Measurements from ENCODE around the gene KIR3DL2.
"Not testable (repeated sequence)": the region's sequence is repeated elsewhere in the genome, so short reads cannot be mapped to it uniquely, and the experiment has no call there.

Gene KIR3DL2

DNA sequence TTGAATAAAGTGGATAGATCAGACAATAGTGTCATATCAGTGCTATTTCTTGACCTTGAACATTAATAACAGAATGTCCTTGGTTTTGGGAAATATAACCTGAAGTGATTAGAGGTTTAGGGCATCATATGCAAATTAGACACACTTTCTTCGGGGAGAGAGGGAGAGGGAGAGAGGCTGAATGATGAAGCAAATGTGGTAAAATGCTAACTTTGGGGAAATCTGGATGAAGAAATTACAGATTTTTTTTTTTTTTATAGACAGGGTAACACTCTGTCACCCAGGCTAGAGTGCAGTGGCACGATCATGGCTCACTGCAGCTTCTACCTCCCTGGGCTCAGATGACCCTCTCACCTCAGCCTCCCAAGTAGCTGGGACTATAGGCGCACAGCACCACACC lies 51.8 kb downstream of the KIR3DL2 start:
- H3K36me3 ChIP-seq (ENCODE audit: control insufficient read depth, insufficient read depth, low read length) = no peaks in the 10 kb centered on the region
- H3K9ac ChIP-seq (ENCODE audit: low read depth, low read length) = no peak overlapping the region
- H3K27me3 ChIP-seq (ENCODE audit: control insufficient read depth, insufficient read depth, low read length) = no peaks in the 10 kb centered on the region
- no peak overlapping the region for H3K4me3 ChIP-seq (ENCODE audit: low read depth, low read length)
- no peaks in the 10 kb centered on the region for H3K9me3 ChIP-seq (ENCODE audit: control insufficient read depth, insufficient read depth, low read length)
- H3K4me1 ChIP-seq (ENCODE audit: control insufficient read depth, insufficient read depth, low read length) = peaks cover 9% of the 10 kb centered on the region

DNA sequence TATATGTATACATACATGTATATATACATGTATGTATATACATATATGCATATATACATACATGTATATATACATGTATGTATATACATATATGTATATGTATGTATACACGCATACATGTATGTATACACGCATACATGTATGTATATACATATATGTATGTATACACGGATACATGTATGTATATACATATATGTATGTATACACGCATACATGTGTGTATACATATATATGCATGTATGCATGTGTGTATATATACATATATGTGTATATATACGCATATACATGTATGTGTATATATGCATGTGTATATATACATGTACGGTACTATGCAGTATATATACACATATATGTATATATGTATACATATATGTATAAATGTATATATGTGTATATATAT lies 53.1 kb downstream of the KIR3DL2 start:
- Histone ChIP-seq H3K27me3 (ENCODE audit: control insufficient read depth, insufficient read depth, low read length) (no peaks in the 10 kb centered on the region), H3K4me1 (ENCODE audit: control insufficient read depth, insufficient read depth, low read length) (peaks cover 9% of the 10 kb centered on the region)

DNA sequence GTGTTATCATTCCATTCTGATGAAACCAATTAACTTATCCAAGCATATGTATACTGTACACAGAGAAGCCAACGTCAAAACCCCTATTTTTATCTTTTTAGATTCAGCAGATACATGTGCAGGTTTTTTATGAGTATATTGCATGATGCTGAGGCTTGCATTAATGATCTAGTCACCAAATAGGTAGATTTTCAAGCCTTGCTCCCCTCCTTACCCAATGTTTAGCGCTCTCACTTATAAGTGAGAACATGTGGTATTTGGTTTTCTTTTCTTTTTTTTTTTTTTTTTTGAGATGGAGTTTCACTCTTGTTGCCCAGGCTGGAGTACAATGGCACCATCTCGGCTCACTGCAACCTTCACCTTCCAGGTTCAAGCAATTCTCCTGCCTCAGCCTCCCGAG lies 54.0 kb downstream of the KIR3DL2 start:
- not testable (repeated sequence) for H3K9me3 ChIP-seq (ENCODE audit: control insufficient read depth, insufficient read depth, low read length); H3K27me3 ChIP-seq (ENCODE audit: control insufficient read depth, insufficient read depth, low read length); H3K4me1 ChIP-seq (ENCODE audit: control insufficient read depth, insufficient read depth, low read length); H3K9ac ChIP-seq (ENCODE audit: low read depth, low read length); H3K36me3 ChIP-seq (ENCODE audit: control insufficient read depth, insufficient read depth, low read length); H3K4me3 ChIP-seq (ENCODE audit: low read depth, low read length)

More for the DNA sequence above, 53.1 kb downstream of the KIR3DL2 start:
- no peaks in the 10 kb centered on the region for H3K36me3 ChIP-seq (ENCODE audit: control insufficient read depth, insufficient read depth, low read length)
- no peak overlapping the region for H3K9ac ChIP-seq (ENCODE audit: low read depth, low read length)
- no peak overlapping the region for H3K4me3 ChIP-seq (ENCODE audit: low read depth, low read length)
- no peaks in the 10 kb centered on the region for H3K9me3 ChIP-seq (ENCODE audit: control insufficient read depth, insufficient read depth, low read length)

DNA sequence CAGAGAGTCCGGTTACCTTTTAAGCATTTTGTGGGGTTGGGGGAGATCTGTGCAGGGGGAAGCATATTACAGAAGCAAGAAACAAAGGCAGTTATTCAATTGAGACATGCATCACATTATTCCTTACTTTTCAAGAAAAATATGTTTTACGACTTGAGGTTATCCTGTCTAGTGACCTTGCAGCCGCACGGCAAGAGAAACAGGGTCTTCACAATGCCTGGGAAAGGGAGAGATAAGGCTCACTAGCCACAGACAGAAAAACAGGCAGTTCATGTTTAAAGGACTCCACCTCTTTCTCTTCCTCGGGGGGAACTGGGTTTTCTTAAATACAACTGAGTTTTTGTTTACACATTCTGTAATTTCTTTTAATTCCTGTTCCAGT lies 55.2 kb downstream of the KIR3DL2 start:
- Histone ChIP-seq H3K4me3 (ENCODE audit: low read depth, low read length) (no peak overlapping the region), H3K4me1 (ENCODE audit: control insufficient read depth, insufficient read depth, low read length) (peaks cover 9% of the 10 kb centered on the region), H3K36me3 (ENCODE audit: control insufficient read depth, insufficient read depth, low read length) (no peaks in the 10 kb centered on the region), H3K9me3 (ENCODE audit: control insufficient read depth, insufficient read depth, low read length) (no peaks in the 10 kb centered on the region), H3K27me3 (ENCODE audit: control insufficient read depth, insufficient read depth, low read length) (no peaks in the 10 kb centered on the region), H3K9ac (ENCODE audit: low read depth, low read length) (no peak overlapping the region)

DNA sequence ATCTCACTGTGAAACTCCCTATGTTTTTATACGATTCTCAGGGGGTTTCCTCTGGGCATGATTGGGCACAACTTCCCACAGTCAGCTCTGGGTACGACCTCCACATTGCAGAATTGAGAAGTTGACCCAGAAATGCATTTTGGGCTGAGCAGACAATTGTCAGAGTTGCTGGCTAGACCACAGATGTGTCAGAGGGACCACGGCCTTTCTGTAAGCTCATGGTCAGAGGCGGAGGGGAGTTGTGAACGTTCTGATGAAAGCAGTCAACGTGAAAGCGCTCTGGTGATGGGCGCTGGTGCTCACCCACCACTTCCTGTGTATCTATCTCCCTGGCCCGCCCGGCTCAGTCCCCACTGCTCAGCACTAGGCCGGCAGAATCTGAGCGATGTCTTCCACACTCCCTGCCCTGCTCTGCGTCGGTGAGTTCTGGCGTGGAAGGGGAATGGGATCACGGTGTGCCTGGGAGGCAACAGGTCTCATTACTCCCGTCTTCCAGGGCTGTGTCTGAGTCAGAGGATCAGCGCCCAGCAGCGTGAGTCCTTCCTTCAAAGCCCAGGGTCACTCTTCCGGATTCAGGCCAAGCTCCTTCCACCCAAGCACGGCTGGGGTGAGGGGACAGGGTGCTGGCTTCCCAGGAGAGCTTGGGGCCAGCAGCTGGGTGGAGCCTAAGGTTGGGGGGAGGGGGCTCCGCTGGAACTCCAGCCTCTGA lies 55.7 kb downstream of the KIR3DL2 start, which contains the start of gene NCR1:
NCR1 (plus strand) TSS at position 346 of the 709 bp plus-strand sequence; CDS start at position 386, 40 bp downstream.
- peaks cover 9% of the 10 kb centered on the region for H3K4me1 ChIP-seq (ENCODE audit: control insufficient read depth, insufficient read depth, low read length)
- peak within 1 kb of the TSS; percentile 42 for H3K9ac ChIP-seq (ENCODE audit: low read depth, low read length)
- H3K4me3 ChIP-seq (ENCODE audit: low read depth, low read length) = peak within 1 kb of the TSS; percentile 1

DNA sequence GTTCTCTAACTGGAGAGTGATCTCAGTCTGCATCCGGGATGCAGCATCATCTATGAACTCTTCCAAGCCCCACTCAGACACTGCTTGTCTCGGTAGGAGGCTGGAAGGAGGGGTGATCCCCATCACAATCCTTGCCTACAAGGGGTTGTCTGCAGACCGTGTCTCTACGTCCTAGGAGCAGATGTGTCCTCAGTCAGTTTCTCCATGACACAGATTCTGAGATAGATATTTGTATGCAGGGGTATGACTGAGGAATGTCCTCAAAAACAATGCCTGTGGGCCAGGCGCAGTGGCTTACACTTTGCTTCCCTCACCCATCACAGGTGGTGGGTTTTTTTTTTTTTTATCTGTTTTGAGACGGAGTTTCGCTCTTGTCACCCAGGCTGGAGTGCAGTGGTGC lies 56.6 kb downstream of the KIR3DL2 start:
- Histone ChIP-seq H3K9ac (ENCODE audit: low read depth, low read length) (no peak overlapping the region), H3K4me3 (ENCODE audit: low read depth, low read length) (no peak overlapping the region), H3K9me3 (ENCODE audit: control insufficient read depth, insufficient read depth, low read length) (no peaks in the 10 kb centered on the region)

More for the DNA sequence above, 55.7 kb downstream of the KIR3DL2 start, which contains the start of gene NCR1:
- Histone ChIP-seq H3K9me3 (ENCODE audit: control insufficient read depth, insufficient read depth, low read length) (no peaks in the 10 kb centered on the region), H3K36me3 (ENCODE audit: control insufficient read depth, insufficient read depth, low read length) (no peaks in the 10 kb centered on the region), H3K27me3 (ENCODE audit: control insufficient read depth, insufficient read depth, low read length) (no peaks in the 10 kb centered on the region)

DNA sequence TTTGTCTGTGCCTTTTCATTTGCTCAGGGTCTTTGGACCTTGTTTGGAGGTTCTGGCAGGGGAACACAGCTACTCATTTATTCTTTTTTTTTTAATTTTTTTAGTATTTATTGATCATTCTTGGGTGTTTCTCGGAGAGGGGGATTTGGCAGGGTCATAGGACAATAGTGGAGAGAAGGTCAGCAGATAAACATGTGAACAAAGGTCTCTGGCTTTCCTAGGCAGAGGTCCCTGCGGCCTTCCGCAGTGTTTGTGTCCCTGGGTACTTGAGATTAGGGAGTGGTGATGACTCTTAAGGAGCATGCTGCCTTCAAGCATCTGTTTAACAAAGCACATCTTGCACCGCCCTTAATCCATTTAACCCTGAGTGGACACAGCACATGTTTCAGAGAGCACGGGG lies 57.7 kb downstream of the KIR3DL2 start:
- not testable (repeated sequence) for H3K4me3 ChIP-seq (ENCODE audit: low read depth, low read length); H3K9ac ChIP-seq (ENCODE audit: low read depth, low read length); H3K4me1 ChIP-seq (ENCODE audit: control insufficient read depth, insufficient read depth, low read length); H3K27me3 ChIP-seq (ENCODE audit: control insufficient read depth, insufficient read depth, low read length); H3K9me3 ChIP-seq (ENCODE audit: control insufficient read depth, insufficient read depth, low read length); H3K36me3 ChIP-seq (ENCODE audit: control insufficient read depth, insufficient read depth, low read length)

More for the DNA sequence above, 56.6 kb downstream of the KIR3DL2 start:
- Histone ChIP-seq H3K4me1 (ENCODE audit: control insufficient read depth, insufficient read depth, low read length) (peaks cover 9% of the 10 kb centered on the region), H3K36me3 (ENCODE audit: control insufficient read depth, insufficient read depth, low read length) (no peaks in the 10 kb centered on the region), H3K27me3 (ENCODE audit: control insufficient read depth, insufficient read depth, low read length) (no peaks in the 10 kb centered on the region)

Data from iPS-15b (cell line).